Measurements from ENCODE around the gene SYK.
A peak's percentile ranks its signal among the peaks of the same experiment; 100 is the strongest.

The SYK gene

GRCh38 chr9:90906316-90907055 is 104.9 kb downstream of the SYK start:
- Mint-ChIP-seq H3K36me3 (peaks cover 13 to 16% of the 10 kb centered on the region in 2 donors), H3K27ac (no peak overlapping the region), H3K4me3 (no peak overlapping the region), H3K27me3 (no peaks in the 10 kb centered on the region), H3K4me1 (peaks cover 20 to 27% of the 10 kb centered on the region in 2 donors), H3K9me3 (peaks cover 0 to 5% of the 10 kb centered on the region in 2 donors)
- no peak for ATAC-seq (replicated peaks)
- DNase-seq: no peak

- no peak for ATAC-seq (replicated peaks)
- no peak overlapping the region for H3K27ac Mint-ChIP-seq
- no peak for DNase-seq
- peaks cover 18 to 28% of the 10 kb centered on the region in 2 donors for H3K4me1 Mint-ChIP-seq
- H3K27me3 Mint-ChIP-seq: no peaks in the 10 kb centered on the region
- H3K4me3 Mint-ChIP-seq: no peak overlapping the region
- H3K9me3 Mint-ChIP-seq: peaks cover 0 to 3% of the 10 kb centered on the region in 2 donors
- H3K36me3 Mint-ChIP-seq: peaks cover 11 to 13% of the 10 kb centered on the region in 2 donors
These were observed 105.4 kb downstream of the SYK start for GRCh38 chr9:90907056-90907445.

- no peak overlapping the region for H3K4me3 Mint-ChIP-seq
- no peaks in the 10 kb centered on the region for H3K9me3 Mint-ChIP-seq
- no peaks in the 10 kb centered on the region for H3K27me3 Mint-ChIP-seq
- ATAC-seq (replicated peaks) (no peak), DNase-seq (no peak)
- H3K27ac Mint-ChIP-seq: no peak overlapping the region
- H3K36me3 Mint-ChIP-seq: peaks cover 7 to 8% of the 10 kb centered on the region in 2 donors
- H3K4me1 Mint-ChIP-seq: peaks cover 16 to 23% of the 10 kb centered on the region in 2 donors
These were observed 106.2 kb downstream of the SYK start for GRCh38 chr9:90907790-90908189.

GRCh38 chr9:90909225-90909624 is 107.6 kb downstream of the SYK start:
- DNase-seq: no peak
- no peaks in the 10 kb centered on the region for H3K9me3 Mint-ChIP-seq
- no peak for ATAC-seq (replicated peaks)
- no peaks in the 10 kb centered on the region for H3K36me3 Mint-ChIP-seq
- H3K27ac Mint-ChIP-seq: no peak overlapping the region
- H3K27me3 Mint-ChIP-seq: no peaks in the 10 kb centered on the region
- peaks cover 13 to 15% of the 10 kb centered on the region in 2 donors for H3K4me1 Mint-ChIP-seq
- H3K4me3 Mint-ChIP-seq: no peak overlapping the region

GRCh38 chr9:90909747-90910283 is 108.2 kb downstream of the SYK start:
- Mint-ChIP-seq H3K27me3 (no peaks in the 10 kb centered on the region), H3K4me3 (no peak overlapping the region), H3K36me3 (no peaks in the 10 kb centered on the region), H3K27ac (no peak overlapping the region), H3K4me1 (peaks cover 16 to 18% of the 10 kb centered on the region in 2 donors), H3K9me3 (no peaks in the 10 kb centered on the region)
- DNase-seq: no peak
- no peak for ATAC-seq (replicated peaks)

- DNase-seq (no peak), ATAC-seq (replicated peaks) (no peak)
- Mint-ChIP-seq H3K4me3 (no peak overlapping the region), H3K36me3 (no peaks in the 10 kb centered on the region), H3K9me3 (no peaks in the 10 kb centered on the region), H3K4me1 (peaks cover 16 to 24% of the 10 kb centered on the region in 2 donors), H3K27ac (no peak overlapping the region), H3K27me3 (no peaks in the 10 kb centered on the region)
These were observed 112.6 kb downstream of the SYK start for GRCh38 chr9:90914196-90914595.

- DNase-seq (peak; percentile 62), ATAC-seq (replicated peaks) (peak; percentile 97)
- no peaks in the 10 kb centered on the region for H3K36me3 Mint-ChIP-seq
- no peaks in the 10 kb centered on the region for H3K9me3 Mint-ChIP-seq
- H3K27me3 Mint-ChIP-seq: peaks cover 0 to 4% of the 10 kb centered on the region in 2 donors
- no peak overlapping the region for H3K4me3 Mint-ChIP-seq
- peak overlapping the region; percentile 14 for H3K27ac Mint-ChIP-seq
- H3K4me1 Mint-ChIP-seq: peaks cover 20 to 24% of the 10 kb centered on the region in 2 donors
These were observed 113.4 kb downstream of the SYK start for GRCh38 chr9:90914868-90915483.

GRCh38 chr9:90915693-90916092 is 114.1 kb downstream of the SYK start:
- no peak overlapping the region for H3K27ac Mint-ChIP-seq
- ATAC-seq (replicated peaks): peak; percentile 43 to 56
- no peak overlapping the region for H3K4me3 Mint-ChIP-seq
- peaks cover 6 to 10% of the 10 kb centered on the region in 2 donors for H3K27me3 Mint-ChIP-seq
- H3K9me3 Mint-ChIP-seq: no peaks in the 10 kb centered on the region
- H3K4me1 Mint-ChIP-seq: peaks cover 24 to 27% of the 10 kb centered on the region in 2 donors
- no peaks in the 10 kb centered on the region for H3K36me3 Mint-ChIP-seq
- DNase-seq: peak; percentile 28

- peaks cover 7 to 14% of the 10 kb centered on the region in 2 donors for H3K27me3 Mint-ChIP-seq
- no peak overlapping the region for H3K27ac Mint-ChIP-seq
- ATAC-seq (replicated peaks) (no peak), DNase-seq (no peak)
- H3K4me1 Mint-ChIP-seq: peaks cover 26 to 27% of the 10 kb centered on the region in 2 donors
- H3K4me3 Mint-ChIP-seq: no peak overlapping the region
- no peaks in the 10 kb centered on the region for H3K9me3 Mint-ChIP-seq
- H3K36me3 Mint-ChIP-seq: no peaks in the 10 kb centered on the region
These were observed 114.6 kb downstream of the SYK start for GRCh38 chr9:90916147-90916734.

GRCh38 chr9:90919883-90920282 is 118.3 kb downstream of the SYK start:
- no peak for DNase-seq
- no peak for ATAC-seq (replicated peaks)
- peaks cover 7 to 15% of the 10 kb centered on the region in 2 donors for H3K27me3 Mint-ChIP-seq
- H3K4me1 Mint-ChIP-seq: peaks cover 36 to 40% of the 10 kb centered on the region in 2 donors
- peaks cover 0 to 4% of the 10 kb centered on the region in 2 donors for H3K36me3 Mint-ChIP-seq
- no peaks in the 10 kb centered on the region for H3K9me3 Mint-ChIP-seq
- H3K4me3 Mint-ChIP-seq: no peak overlapping the region
- H3K27ac Mint-ChIP-seq: peak overlapping the region; percentile 38

- Mint-ChIP-seq H3K27ac (no peak overlapping the region), H3K27me3 (peaks cover 7 to 15% of the 10 kb centered on the region in 2 donors)
These were observed 119.5 kb downstream of the SYK start for GRCh38 chr9:90921104-90921503.

GRCh38 chr9:90921969-90922368 is 120.3 kb downstream of the SYK start:
- Mint-ChIP-seq H3K27ac (no peak overlapping the region), H3K9me3 (no peaks in the 10 kb centered on the region), H3K36me3 (peaks cover 0 to 4% of the 10 kb centered on the region in 2 donors), H3K4me1 (peaks cover 30 to 32% of the 10 kb centered on the region in 2 donors), H3K27me3 (peaks cover 11 to 15% of the 10 kb centered on the region in 2 donors), H3K4me3 (no peak overlapping the region)
- DNase-seq (no peak), ATAC-seq (replicated peaks) (no peak)

More at GRCh38 chr9:90921104-90921503, 119.5 kb downstream of the SYK start:
- no peak for ATAC-seq (replicated peaks)
- Mint-ChIP-seq H3K4me3 (no peak overlapping the region), H3K4me1 (peaks cover 32% of the 10 kb centered on the region in 2 donors), H3K36me3 (peaks cover 0 to 4% of the 10 kb centered on the region in 2 donors), H3K9me3 (no peaks in the 10 kb centered on the region)
- DNase-seq: no peak

GRCh38 chr9:90925581-90926257 is 124.1 kb downstream of the SYK start:
- Mint-ChIP-seq H3K27me3 (peaks cover 5 to 11% of the 10 kb centered on the region in 2 donors), H3K27ac (no peak overlapping the region), H3K36me3 (peaks cover 0 to 4% of the 10 kb centered on the region in 2 donors), H3K4me1 (peaks cover 21 to 28% of the 10 kb centered on the region in 2 donors), H3K4me3 (no peak overlapping the region), H3K9me3 (no peaks in the 10 kb centered on the region)
- ATAC-seq (replicated peaks) (no peak), DNase-seq (no peak)

GRCh38 chr9:90926936-90927335 is 125.3 kb downstream of the SYK start:
- H3K36me3 Mint-ChIP-seq: peaks cover 0 to 4% of the 10 kb centered on the region in 2 donors
- peaks cover 10 to 20% of the 10 kb centered on the region in 2 donors for H3K27me3 Mint-ChIP-seq
- peaks cover 18 to 26% of the 10 kb centered on the region in 2 donors for H3K4me1 Mint-ChIP-seq
- H3K27ac Mint-ChIP-seq: no peak overlapping the region
- no peak for DNase-seq
- no peaks in the 10 kb centered on the region for H3K9me3 Mint-ChIP-seq
- no peak for ATAC-seq (replicated peaks)
- H3K4me3 Mint-ChIP-seq: no peak overlapping the region

Measured in stimulated activated naive B cell treated with anti-CD40 and anti-IgM and Interleukin-4, amounts not matched to agents 10 μg/mL and 1 μg/mL and 100 μg/mL, for 72 hours (primary cell).